Panc1 (cell line): ENCODE data around the gene PPP1R16B. TPM values are rescaled to one million over a fixed set of nuclear protein-coding genes. Genes with fewer than 3 reads are reported as not detected.

Source experiments
- ATAC-seq: fragments of 200-7000 bp; cut with Tn5 transposase; 2 replicates; pipeline ENCODE4 v1.9.1; 2020; ENCODE audit warnings: mild to moderate bottlenecking, moderate library complexity
- BruUV-seq: library from RNA; stranded (reverse); fragments of 400-500 nt; replicated peaks from 2 replicates; lab custom pipeline; 2021; lab: Mats Ljungman, UMichigan
- CTCF ChIA-PET: fragments of 300-600 bp; sonication (Branson Sonifier 250); formaldehyde crosslinking; loops from one replicate; lab custom pipeline; 2022; ENCODE audit warnings: antibody characterized with exemption; lab: Charles Lee
- POLR2A ChIA-PET: fragments of 300-600 bp; sonication (Branson Sonifier 250); formaldehyde crosslinking; loops from one replicate; lab custom pipeline; 2022; ENCODE audit warnings: antibody characterized with exemption; lab: Charles Lee
- DNase-seq: peaks from one replicate; pipeline ENCODE4 v3.0.0-alpha.2; 2010; ENCODE audit warnings: low read depth, low spot score
- H3K27ac ChIP-seq: 2 replicates; pipeline ENCODE4 v1.5.1; 2011; ENCODE audit warnings: mild to moderate bottlenecking, low read length, inconsistent platforms
- H3K27me3 ChIP-seq: fragments of 200-500 bp; sonication (Bioruptor generic); 2 replicates; pipeline ENCODE4 v1.6.0; 2014; ENCODE audit warnings: low read length, inconsistent platforms; ENCODE audit not compliant: control insufficient read depth, insufficient read depth
- H3K36me3 ChIP-seq: fragments of 200-500 bp; sonication (Bioruptor generic); 2 replicates; pipeline ENCODE4 v1.5.1; 2014; ENCODE audit warnings: inconsistent platforms, mild to moderate bottlenecking, low read length, moderate library complexity; ENCODE audit not compliant: control insufficient read depth, insufficient read depth
- H3K4me1 ChIP-seq: 2 replicates; pipeline ENCODE4 v1.5.1; 2011; ENCODE audit warnings: inconsistent platforms, mild to moderate bottlenecking, low read length, moderate library complexity; ENCODE audit not compliant: control insufficient read depth, insufficient read depth
- H3K4me3 ChIP-seq, 2 experiments: 2 replicates each; pipeline ENCODE4 v1.5.1; 2011 to 2012; ENCODE audit warnings: low read depth in 2 of 2, low read length in 2 of 2, mild to moderate bottlenecking in 2 of 2, inconsistent platforms in 1 of 2, moderate library complexity in 1 of 2
- H3K9me3 ChIP-seq: fragments of 200-500 bp; sonication (Bioruptor generic); 2 replicates; pipeline ENCODE4 v1.5.1; 2014; ENCODE audit warnings: low read depth, mild to moderate bottlenecking, inconsistent platforms, low read length, moderate library complexity; ENCODE audit not compliant: control insufficient read depth, insufficient read depth
- POLR2AphosphoS5 ChIP-seq: IDR thresholded peaks from 2 replicates; pipeline ENCODE4 v1.6.1; 2012; ENCODE audit warnings: mild to moderate bottlenecking, low read depth, low read length, moderate library complexity
- SIN3A ChIP-seq: IDR thresholded peaks from 2 replicates; pipeline ENCODE4 v1.6.1; 2012; ENCODE audit warnings: low read depth, mild to moderate bottlenecking, low read length, moderate library complexity, borderline replicate concordance; ENCODE audit not compliant: insufficient read depth
- TCF7L2 ChIP-seq: IDR thresholded peaks from 2 replicates; pipeline ENCODE4 v1.6.1; 2011; ENCODE audit warnings: mild to moderate bottlenecking, low read depth, low read length, inconsistent platforms
- in situ Hi-C: cut with HindIII; loops from 2 replicates; pipeline ENCODE4 v1.10.0; 2016; ENCODE audit warnings: low sequenced_read_pairs, low pct_unique_long_range_greater_than_20kb
- intact Hi-C: fragments of 100-400 bp; cut with micrococcal nuclease; formaldehyde crosslinking; loops from one replicate; pipeline ENCODE4 v1.10.0; 2022; ENCODE audit not compliant: unreplicated experiment
- total RNA-seq: library from RNA; stranded (reverse); gene quantifications from one replicate; pipeline ENCODE4 v1.2.1, GENCODE V29; 2021; ENCODE audit not compliant: unreplicated experiment
- TF ChIP-seq, protein P1 (sequence below), 2 experiments: IDR thresholded peaks; 2 replicates each; pipeline ENCODE4 v1.6.1; 2011 to 2012; ENCODE audit warnings: low read depth in 2 of 2, control low read depth in 1 of 2, low read length in 1 of 2, mild to moderate bottlenecking in 1 of 2, moderate library complexity in 1 of 2; ENCODE audit not compliant: insufficient read depth in 1 of 2
- TF ChIP-seq, protein P2 (sequence below): fragments of 450-650 bp; IDR thresholded peaks from 2 replicates; pipeline ENCODE4 v1.5.1; 2017; ENCODE audit warnings: mild to moderate bottlenecking

PPP1R16B gene
- total RNA-seq, 1 experiment from 2014 or later = 0.92 TPM

DNA sequence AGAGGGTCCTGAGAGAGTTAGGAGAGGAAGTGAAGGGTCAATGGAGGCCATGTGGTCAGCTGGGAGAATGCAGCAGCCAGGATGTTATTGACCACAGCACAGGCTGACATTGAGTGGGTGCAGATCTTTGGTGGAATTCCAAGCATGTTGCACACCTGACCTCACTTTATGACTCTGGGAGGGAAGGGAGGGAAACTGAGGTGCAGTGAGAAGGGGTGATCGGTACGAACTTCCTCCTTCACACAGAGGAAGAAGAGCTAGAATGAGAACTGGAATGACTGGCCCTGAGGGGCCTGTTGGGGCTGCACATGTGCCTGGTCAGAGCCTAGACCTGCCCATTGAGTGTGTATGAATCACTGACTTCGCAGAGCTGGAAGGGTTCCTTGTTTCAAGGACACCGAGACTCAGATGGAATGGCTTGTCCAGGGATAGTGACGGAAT lies 130.5 kb downstream of the PPP1R16B start:
- no peak for DNase-seq
- CTCF ChIA-PET = no interaction called here
- no peak for ATAC-seq
- peaks cover 3% of the 10 kb centered on the region for H3K4me1 ChIP-seq
- POLR2A ChIA-PET = no interaction called here
- intact Hi-C loops (no loop called here), in situ Hi-C loops (no loop called here)
- H3K27ac ChIP-seq = no peak overlapping the region
- no peak for TF ChIP-seq POLR2AphosphoS5
- TF ChIP-seq TCF7L2 = no peak
- TF ChIP-seq, protein P1, sequence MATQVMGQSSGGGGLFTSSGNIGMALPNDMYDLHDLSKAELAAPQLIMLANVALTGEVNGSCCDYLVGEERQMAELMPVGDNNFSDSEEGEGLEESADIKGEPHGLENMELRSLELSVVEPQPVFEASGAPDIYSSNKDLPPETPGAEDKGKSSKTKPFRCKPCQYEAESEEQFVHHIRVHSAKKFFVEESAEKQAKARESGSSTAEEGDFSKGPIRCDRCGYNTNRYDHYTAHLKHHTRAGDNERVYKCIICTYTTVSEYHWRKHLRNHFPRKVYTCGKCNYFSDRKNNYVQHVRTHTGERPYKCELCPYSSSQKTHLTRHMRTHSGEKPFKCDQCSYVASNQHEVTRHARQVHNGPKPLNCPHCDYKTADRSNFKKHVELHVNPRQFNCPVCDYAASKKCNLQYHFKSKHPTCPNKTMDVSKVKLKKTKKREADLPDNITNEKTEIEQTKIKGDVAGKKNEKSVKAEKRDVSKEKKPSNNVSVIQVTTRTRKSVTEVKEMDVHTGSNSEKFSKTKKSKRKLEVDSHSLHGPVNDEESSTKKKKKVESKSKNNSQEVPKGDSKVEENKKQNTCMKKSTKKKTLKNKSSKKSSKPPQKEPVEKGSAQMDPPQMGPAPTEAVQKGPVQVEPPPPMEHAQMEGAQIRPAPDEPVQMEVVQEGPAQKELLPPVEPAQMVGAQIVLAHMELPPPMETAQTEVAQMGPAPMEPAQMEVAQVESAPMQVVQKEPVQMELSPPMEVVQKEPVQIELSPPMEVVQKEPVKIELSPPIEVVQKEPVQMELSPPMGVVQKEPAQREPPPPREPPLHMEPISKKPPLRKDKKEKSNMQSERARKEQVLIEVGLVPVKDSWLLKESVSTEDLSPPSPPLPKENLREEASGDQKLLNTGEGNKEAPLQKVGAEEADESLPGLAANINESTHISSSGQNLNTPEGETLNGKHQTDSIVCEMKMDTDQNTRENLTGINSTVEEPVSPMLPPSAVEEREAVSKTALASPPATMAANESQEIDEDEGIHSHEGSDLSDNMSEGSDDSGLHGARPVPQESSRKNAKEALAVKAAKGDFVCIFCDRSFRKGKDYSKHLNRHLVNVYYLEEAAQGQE (IDR thresholded peaks at IDR 0.05; ENCODE audit: insufficient read depth in 1 of 2, low read depth in 2 of 2, low read length in 1 of 2) = no peak
- TF ChIP-seq, protein P2, sequence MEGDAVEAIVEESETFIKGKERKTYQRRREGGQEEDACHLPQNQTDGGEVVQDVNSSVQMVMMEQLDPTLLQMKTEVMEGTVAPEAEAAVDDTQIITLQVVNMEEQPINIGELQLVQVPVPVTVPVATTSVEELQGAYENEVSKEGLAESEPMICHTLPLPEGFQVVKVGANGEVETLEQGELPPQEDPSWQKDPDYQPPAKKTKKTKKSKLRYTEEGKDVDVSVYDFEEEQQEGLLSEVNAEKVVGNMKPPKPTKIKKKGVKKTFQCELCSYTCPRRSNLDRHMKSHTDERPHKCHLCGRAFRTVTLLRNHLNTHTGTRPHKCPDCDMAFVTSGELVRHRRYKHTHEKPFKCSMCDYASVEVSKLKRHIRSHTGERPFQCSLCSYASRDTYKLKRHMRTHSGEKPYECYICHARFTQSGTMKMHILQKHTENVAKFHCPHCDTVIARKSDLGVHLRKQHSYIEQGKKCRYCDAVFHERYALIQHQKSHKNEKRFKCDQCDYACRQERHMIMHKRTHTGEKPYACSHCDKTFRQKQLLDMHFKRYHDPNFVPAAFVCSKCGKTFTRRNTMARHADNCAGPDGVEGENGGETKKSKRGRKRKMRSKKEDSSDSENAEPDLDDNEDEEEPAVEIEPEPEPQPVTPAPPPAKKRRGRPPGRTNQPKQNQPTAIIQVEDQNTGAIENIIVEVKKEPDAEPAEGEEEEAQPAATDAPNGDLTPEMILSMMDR = no peak
- TF ChIP-seq SIN3A = no peak
- no peak overlapping the region for H3K4me3 ChIP-seq
- BruUV-seq = no TSS peak
- H3K36me3 ChIP-seq = no peaks in the 10 kb centered on the region; the same call in 1 of the 2 replicates
- no peaks in the 10 kb centered on the region for H3K27me3 ChIP-seq
- no peaks in the 10 kb centered on the region for H3K9me3 ChIP-seq

DNA sequence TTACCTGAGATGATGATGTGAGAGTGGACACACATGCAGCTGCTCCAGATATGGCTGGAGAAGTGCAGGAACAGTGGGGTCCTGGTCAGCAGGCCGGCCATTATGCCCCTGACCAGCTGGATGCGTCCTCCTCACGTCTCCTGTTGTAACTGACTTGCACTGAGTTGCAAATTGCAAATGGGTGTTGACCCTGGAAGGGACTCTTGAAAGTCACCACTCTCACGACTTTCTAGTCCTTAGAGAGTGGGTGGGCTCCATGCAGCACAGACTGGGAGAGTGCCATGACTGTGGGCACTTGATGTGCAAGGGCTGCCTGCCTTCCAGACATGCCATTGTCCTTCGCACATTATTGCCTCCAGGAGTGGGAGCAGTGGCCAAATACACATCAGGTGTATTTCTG lies 131.5 kb downstream of the PPP1R16B start:
- POLR2A ChIA-PET = no interaction called here

More for the DNA sequence above, 131.5 kb downstream of the PPP1R16B start:
- CTCF ChIA-PET = no interaction called here
- Histone ChIP-seq H3K27ac (no peak overlapping the region), H3K4me1 (peaks cover 3% of the 10 kb centered on the region), H3K9me3 (no peaks in the 10 kb centered on the region), H3K27me3 (no peaks in the 10 kb centered on the region), H3K4me3 (no peak overlapping the region), H3K36me3 (peaks cover under 1% of the 10 kb centered on the region)
- intact Hi-C loops (no loop called here), in situ Hi-C loops (no loop called here)
- DNase-seq = no peak
- no TSS peak for BruUV-seq
- ATAC-seq = no peak
- TF ChIP-seq, protein P2 = no peak
- TF ChIP-seq, protein P1 (IDR thresholded peaks at IDR 0.05; ENCODE audit: insufficient read depth in 1 of 2, low read depth in 2 of 2, low read length in 1 of 2) = no peak
- TF ChIP-seq POLR2AphosphoS5 = no peak
- no peak for TF ChIP-seq SIN3A
- TF ChIP-seq TCF7L2 = no peak
